HG03060 (cell line): ENCODE data around the gene ALDH1B1.

ENCODE experiments used
- ATAC-seq: cut with Tn5 transposase; IDR thresholded peaks from one replicate; pipeline ENCODE4 v1.9.1; 2021; ENCODE audit warnings: low read depth, moderate number of reproducible peaks; ENCODE audit not compliant: unreplicated experiment

The ALDH1B1 gene

GRCh38 chr9:38436708-38437107 is 44.2 kb downstream of the ALDH1B1 start:
- ATAC-seq: no peak

- ATAC-seq: no peak
Observed at GRCh38 chr9:38437193-38437823, 44.8 kb downstream of the ALDH1B1 start.

- ATAC-seq: no peak
Observed at GRCh38 chr9:38439291-38439915, 46.9 kb downstream of the ALDH1B1 start.

GRCh38 chr9:38439916-38440301 is 47.4 kb downstream of the ALDH1B1 start:
- no peak for ATAC-seq

- ATAC-seq: no peak
Observed at GRCh38 chr9:38440516-38440915, 48.0 kb downstream of the ALDH1B1 start.

- ATAC-seq: no peak
Observed at GRCh38 chr9:38441347-38442085, 49.0 kb downstream of the ALDH1B1 start.

- no peak for ATAC-seq
Observed at GRCh38 chr9:38442473-38443096, 50.1 kb downstream of the ALDH1B1 start.

- ATAC-seq: no peak
Observed at GRCh38 chr9:38443181-38443580, 50.7 kb downstream of the ALDH1B1 start.

- no peak for ATAC-seq
Observed at GRCh38 chr9:38443597-38443996, 51.1 kb downstream of the ALDH1B1 start.

GRCh38 chr9:38445154-38446043 is 52.9 kb downstream of the ALDH1B1 start:
- peak; percentile 63 for ATAC-seq

- no peak for ATAC-seq
Observed at GRCh38 chr9:38447703-38448102, 55.2 kb downstream of the ALDH1B1 start.
